ENCODE results near the gene STAG3. TPM values are rescaled to one million over a fixed set of nuclear protein-coding genes. Genes with fewer than 3 reads are reported as not detected.

The STAG3 gene
- total RNA-seq, 1 donor from 2014 or later, result 0.36 TPM

DNA sequence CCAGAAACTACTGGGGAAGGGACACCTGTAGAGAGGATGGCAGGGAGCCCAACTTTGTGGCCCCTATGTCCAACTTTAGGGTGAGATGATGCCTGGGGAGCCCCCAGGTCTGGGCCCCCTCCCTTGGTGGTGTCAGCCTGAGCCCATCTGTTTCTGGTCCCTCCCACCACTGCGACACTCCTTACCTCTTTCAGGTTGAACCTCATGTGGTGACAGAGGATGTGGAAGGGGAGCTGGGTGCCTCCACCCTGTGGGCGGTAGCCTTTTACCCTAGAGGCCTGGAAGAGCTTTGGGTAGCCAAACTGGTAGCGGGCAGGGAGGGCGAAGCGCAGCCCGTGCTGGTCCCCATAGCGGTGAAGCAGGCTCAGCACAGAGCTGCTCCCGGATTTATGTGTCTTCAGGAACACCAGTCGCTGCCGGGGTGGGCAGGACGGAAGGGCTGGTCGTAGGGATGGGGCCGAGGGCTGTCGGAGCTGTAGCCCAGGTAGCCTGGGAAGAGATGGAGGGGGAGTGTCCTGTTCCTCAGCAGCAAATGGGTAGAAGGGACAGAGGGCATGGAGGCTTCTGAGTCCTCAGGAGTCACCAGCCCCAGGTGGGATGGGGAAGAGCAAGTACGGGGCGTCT, 11.3 kb upstream of the STAG3 start:
- no peak overlapping the region for H3K27ac ChIP-seq (ENCODE audit: low read depth, low read length)
- H3K9ac ChIP-seq (ENCODE audit: low read length), result no peak overlapping the region
- H3K4me1 Mint-ChIP-seq (ENCODE audit: low read depth, unreplicated experiment), result peaks cover 18% of the 10 kb centered on the region
- H2AFZ ChIP-seq (ENCODE audit: low read depth, low read length), result no peak overlapping the region
- FAIRE-seq (no peak), DNase-seq (ENCODE audit: low read depth) (no peak)
- no peak overlapping the region for H3K4me3 Mint-ChIP-seq (ENCODE audit: unreplicated experiment)
- no peak overlapping the region for H3K4me2 ChIP-seq (ENCODE audit: low read length)
- no peaks in the 10 kb centered on the region for H3K9me3 ChIP-seq (ENCODE audit: insufficient read depth, low read depth, low read length)
- TF ChIP-seq EZH2 (IDR thresholded peaks at IDR 0.05; ENCODE audit: insufficient read depth, low read length), result no peak
- TF ChIP-seq, protein P1, sequence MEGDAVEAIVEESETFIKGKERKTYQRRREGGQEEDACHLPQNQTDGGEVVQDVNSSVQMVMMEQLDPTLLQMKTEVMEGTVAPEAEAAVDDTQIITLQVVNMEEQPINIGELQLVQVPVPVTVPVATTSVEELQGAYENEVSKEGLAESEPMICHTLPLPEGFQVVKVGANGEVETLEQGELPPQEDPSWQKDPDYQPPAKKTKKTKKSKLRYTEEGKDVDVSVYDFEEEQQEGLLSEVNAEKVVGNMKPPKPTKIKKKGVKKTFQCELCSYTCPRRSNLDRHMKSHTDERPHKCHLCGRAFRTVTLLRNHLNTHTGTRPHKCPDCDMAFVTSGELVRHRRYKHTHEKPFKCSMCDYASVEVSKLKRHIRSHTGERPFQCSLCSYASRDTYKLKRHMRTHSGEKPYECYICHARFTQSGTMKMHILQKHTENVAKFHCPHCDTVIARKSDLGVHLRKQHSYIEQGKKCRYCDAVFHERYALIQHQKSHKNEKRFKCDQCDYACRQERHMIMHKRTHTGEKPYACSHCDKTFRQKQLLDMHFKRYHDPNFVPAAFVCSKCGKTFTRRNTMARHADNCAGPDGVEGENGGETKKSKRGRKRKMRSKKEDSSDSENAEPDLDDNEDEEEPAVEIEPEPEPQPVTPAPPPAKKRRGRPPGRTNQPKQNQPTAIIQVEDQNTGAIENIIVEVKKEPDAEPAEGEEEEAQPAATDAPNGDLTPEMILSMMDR (IDR thresholded peaks at IDR 0.05; ENCODE audit: insufficient read depth, low read depth, low read length), result no peak
- no peak overlapping the region for H3K4me3 ChIP-seq (ENCODE audit: insufficient read depth, low read depth, low read length)
- H3K4me1 ChIP-seq (ENCODE audit: insufficient read depth, low read length), result peaks cover 15% of the 10 kb centered on the region
- peaks cover 45% of the 10 kb centered on the region for H3K27me3 Mint-ChIP-seq (ENCODE audit: low read depth, unreplicated experiment)
- H3K27me3 ChIP-seq (ENCODE audit: insufficient read depth, low read length), result peaks cover 12% of the 10 kb centered on the region
- no peak overlapping the region for H3K27ac Mint-ChIP-seq (ENCODE audit: unreplicated experiment)
- no peaks in the 10 kb centered on the region for H3K79me2 ChIP-seq (ENCODE audit: insufficient read depth, low read length)
- H3K36me3 ChIP-seq (ENCODE audit: insufficient read depth, low read length), result no peaks in the 10 kb centered on the region
- no peaks in the 10 kb centered on the region for H4K20me1 ChIP-seq (ENCODE audit: insufficient read depth, low read length)
- peaks cover 6% of the 10 kb centered on the region for H3K36me3 Mint-ChIP-seq (ENCODE audit: low read depth, unreplicated experiment)
- peaks cover 3% of the 10 kb centered on the region for H3K9me3 Mint-ChIP-seq (ENCODE audit: unreplicated experiment)

DNA sequence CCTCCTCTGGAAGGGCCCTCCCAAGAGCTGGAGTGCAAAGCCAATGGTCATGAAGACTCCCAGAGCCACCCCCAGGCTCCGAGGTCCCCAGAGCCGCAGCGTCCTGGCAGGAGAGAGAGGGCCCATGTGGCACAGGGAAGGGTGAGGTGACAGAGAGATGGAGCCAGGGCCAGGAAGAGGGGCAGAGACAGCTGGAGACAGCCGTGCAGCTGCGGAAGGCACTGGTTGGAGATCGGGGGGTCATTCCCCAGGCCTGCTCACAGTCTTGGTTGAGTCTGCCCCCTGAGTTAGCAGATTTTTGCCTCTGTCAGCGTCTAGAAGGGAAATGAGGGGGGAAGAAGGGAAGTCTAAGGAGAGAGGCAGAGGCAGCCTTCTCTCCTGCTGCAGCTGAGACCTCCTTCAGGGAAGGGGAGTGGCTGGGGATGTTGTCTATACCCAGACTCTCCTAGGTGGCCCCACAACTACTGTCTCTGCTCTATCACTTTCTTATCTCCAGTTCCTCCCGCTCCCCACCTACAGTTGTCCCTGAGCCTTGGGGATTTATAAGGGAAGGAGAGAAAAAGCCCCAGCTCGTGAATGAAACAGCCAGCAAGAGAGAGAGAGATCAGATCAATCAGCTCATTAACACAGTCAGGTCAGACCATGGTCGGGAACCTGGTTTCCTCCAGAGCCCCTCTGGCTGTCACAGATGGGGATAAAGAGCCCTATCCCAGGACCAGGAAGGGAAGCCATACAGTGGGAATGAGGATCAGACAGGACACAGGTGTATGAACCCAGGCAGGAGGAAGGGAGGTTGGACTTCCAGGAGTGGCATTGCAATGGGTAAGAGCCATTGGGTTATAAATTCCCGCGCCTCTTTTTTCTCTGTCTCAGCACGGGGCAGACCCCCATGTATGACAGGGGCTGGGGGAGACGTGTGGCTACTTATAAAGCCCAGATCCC, 10.5 kb upstream of the STAG3 start:
- Histone ChIP-seq H3K4me2 (ENCODE audit: low read length) (peak overlapping the region; percentile 96), H2AFZ (ENCODE audit: low read depth, low read length) (peak overlapping the region; percentile 81), H4K20me1 (ENCODE audit: insufficient read depth, low read length) (no peaks in the 10 kb centered on the region), H3K27ac (ENCODE audit: low read depth, low read length) (no peak overlapping the region), H3K4me3 (ENCODE audit: insufficient read depth, low read depth, low read length) (peak overlapping the region; percentile 61), H3K4me1 (ENCODE audit: insufficient read depth, low read length) (peaks cover 15% of the 10 kb centered on the region), H3K79me2 (ENCODE audit: insufficient read depth, low read length) (no peaks in the 10 kb centered on the region), H3K36me3 (ENCODE audit: insufficient read depth, low read length) (no peaks in the 10 kb centered on the region), H3K9me3 (ENCODE audit: insufficient read depth, low read depth, low read length) (no peaks in the 10 kb centered on the region), H3K9ac (ENCODE audit: low read length) (peak overlapping the region; percentile 68), H3K27me3 (ENCODE audit: insufficient read depth, low read length) (peaks cover 12% of the 10 kb centered on the region)
- Mint-ChIP-seq H3K36me3 (ENCODE audit: low read depth, unreplicated experiment) (peaks cover 6% of the 10 kb centered on the region), H3K9me3 (ENCODE audit: unreplicated experiment) (peaks cover 3% of the 10 kb centered on the region), H3K4me1 (ENCODE audit: low read depth, unreplicated experiment) (peaks cover 18% of the 10 kb centered on the region), H3K27me3 (ENCODE audit: low read depth, unreplicated experiment) (peaks cover 47% of the 10 kb centered on the region), H3K4me3 (ENCODE audit: unreplicated experiment) (peak overlapping the region; percentile 79), H3K27ac (ENCODE audit: unreplicated experiment) (no peak overlapping the region)
- FAIRE-seq, result no peak
- DNase-seq (ENCODE audit: low read depth), result no peak
- no peak for TF ChIP-seq EZH2 (IDR thresholded peaks at IDR 0.05; ENCODE audit: insufficient read depth, low read length)
- TF ChIP-seq, protein P1 (IDR thresholded peaks at IDR 0.05; ENCODE audit: insufficient read depth, low read depth, low read length), result no peak

All from astrocyte (in vitro differentiated cells and primary cell).